Tibial nerve (tissue), 3 donors: ENCODE data around the gene MKI67.

Experiments used
- POLR2A ChIP-seq, 2 donors: fragments of 450-650 bp; IDR thresholded peaks; one replicate each; pipeline ENCODE4 v1.6.1; 2017; ENCODE audit warnings: antibody characterized with exemption in 2 of 2, mild to moderate bottlenecking in 2 of 2, moderate library complexity in 2 of 2
- TF ChIP-seq, protein P1 (sequence below), 5 experiments: fragments of 200-600 bp in 3 of 5; fragments of 450-650 bp in 2 of 5; sonication (generic) in 3 of 5; IDR thresholded peaks; one replicate each; pipeline ENCODE4 v1.5.1; 2016 to 2019; ENCODE audit warnings: antibody characterized with exemption in 5 of 5, mild to moderate bottlenecking in 3 of 5, moderate library complexity in 2 of 5

GRCh38 chr10:128070161-128070560 lies 56.1 kb downstream of the MKI67 start:
- TF ChIP-seq, protein P1, sequence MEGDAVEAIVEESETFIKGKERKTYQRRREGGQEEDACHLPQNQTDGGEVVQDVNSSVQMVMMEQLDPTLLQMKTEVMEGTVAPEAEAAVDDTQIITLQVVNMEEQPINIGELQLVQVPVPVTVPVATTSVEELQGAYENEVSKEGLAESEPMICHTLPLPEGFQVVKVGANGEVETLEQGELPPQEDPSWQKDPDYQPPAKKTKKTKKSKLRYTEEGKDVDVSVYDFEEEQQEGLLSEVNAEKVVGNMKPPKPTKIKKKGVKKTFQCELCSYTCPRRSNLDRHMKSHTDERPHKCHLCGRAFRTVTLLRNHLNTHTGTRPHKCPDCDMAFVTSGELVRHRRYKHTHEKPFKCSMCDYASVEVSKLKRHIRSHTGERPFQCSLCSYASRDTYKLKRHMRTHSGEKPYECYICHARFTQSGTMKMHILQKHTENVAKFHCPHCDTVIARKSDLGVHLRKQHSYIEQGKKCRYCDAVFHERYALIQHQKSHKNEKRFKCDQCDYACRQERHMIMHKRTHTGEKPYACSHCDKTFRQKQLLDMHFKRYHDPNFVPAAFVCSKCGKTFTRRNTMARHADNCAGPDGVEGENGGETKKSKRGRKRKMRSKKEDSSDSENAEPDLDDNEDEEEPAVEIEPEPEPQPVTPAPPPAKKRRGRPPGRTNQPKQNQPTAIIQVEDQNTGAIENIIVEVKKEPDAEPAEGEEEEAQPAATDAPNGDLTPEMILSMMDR (IDR thresholded peaks at IDR 0.05): no peak
- no peak for TF ChIP-seq POLR2A (IDR thresholded peaks at IDR 0.05)
